ENCODE data around the gene LONP1. TPM values are rescaled to one million over a fixed set of nuclear protein-coding genes. Genes with fewer than 3 reads are reported as not detected.

Gene LONP1
- total RNA-seq, 2 donors from 2014 or later: 31.9 to 95.6 TPM

- 89 to 95% methylated on average over 4 to 37 of the region's 38 CpGs for WGBS, 2 donors
- Histone ChIP-seq H3K27me3 (no peaks in the 10 kb centered on the region), H3K4me1 (no peaks in the 10 kb centered on the region), H3K4me3 (no peak overlapping the region), H3K9me3 (no peaks in the 10 kb centered on the region), H3K36me3 (replicated peaks in 1 of 2; ENCODE audit: insufficient read depth in 1 of 2, low read depth in 2 of 2) (peaks cover 6 to 11% of the 10 kb centered on the region in 2 donors), H3K27ac (no peak overlapping the region)
- intact Hi-C loops (cut with DNase I): no loop called here
- ATAC-seq (no peak), DNase-seq (peak in 1 of 4 donors; percentile 12)
- no peak for TF ChIP-seq CTCF (IDR thresholded peaks at IDR 0.05)
- no peak for TF ChIP-seq POLR2A (IDR thresholded peaks at IDR 0.05)
Observed at GRCh38 chr19:5698635-5699422, 21.1 kb downstream of the LONP1 start.

GRCh38 chr19:5697890-5698634 lies 21.9 kb downstream of the LONP1 start:
- ATAC-seq: no peak
- Histone ChIP-seq H3K36me3 (replicated peaks in 1 of 2; ENCODE audit: insufficient read depth in 1 of 2, low read depth in 2 of 2) (peaks cover 6 to 15% of the 10 kb centered on the region in 2 donors), H3K4me3 (no peak overlapping the region), H3K9me3 (no peaks in the 10 kb centered on the region), H3K27ac (no peak overlapping the region), H3K4me1 (peaks cover 2% of the 10 kb centered on the region), H3K27me3 (no peaks in the 10 kb centered on the region)
- intact Hi-C loops (cut with DNase I): no loop called here
- peak in 1 of 4 donors; percentile 19 for DNase-seq
- WGBS, 2 donors: 84 to 92% methylated on average over 19 to 23 of the region's 30 CpGs
- no peak for TF ChIP-seq CTCF (IDR thresholded peaks at IDR 0.05)
- no peak for TF ChIP-seq POLR2A (IDR thresholded peaks at IDR 0.05)

- Histone ChIP-seq H3K27me3 (no peaks in the 10 kb centered on the region), H3K4me1 (peaks cover 10% of the 10 kb centered on the region), H3K4me3 (no peak overlapping the region), H3K36me3 (replicated peaks in 1 of 2; ENCODE audit: insufficient read depth in 1 of 2, low read depth in 2 of 2) (peaks cover 6 to 15% of the 10 kb centered on the region in 2 donors), H3K27ac (no peak overlapping the region), H3K9me3 (no peaks in the 10 kb centered on the region)
- ATAC-seq (no peak), DNase-seq (peak in 1 of 4 donors; percentile 16)
- 89 to 90% methylated on average over 19 to 25 of the region's 25 CpGs for WGBS, 2 donors
- intact Hi-C loops (cut with DNase I): no loop called here
- TF ChIP-seq POLR2A (IDR thresholded peaks at IDR 0.05) (no peak), CTCF (IDR thresholded peaks at IDR 0.05) (no peak)
Observed at GRCh38 chr19:5697022-5697889, 22.7 kb downstream of the LONP1 start.

GRCh38 chr19:5696196-5697021 lies 23.5 kb downstream of the LONP1 start:
- TF ChIP-seq CTCF (IDR thresholded peaks at IDR 0.05) (no peak), POLR2A (IDR thresholded peaks at IDR 0.05) (no peak)
- Histone ChIP-seq H3K36me3 (replicated peaks in 1 of 2; ENCODE audit: insufficient read depth in 1 of 2, low read depth in 2 of 2) (peaks cover 6 to 16% of the 10 kb centered on the region in 2 donors), H3K9me3 (no peaks in the 10 kb centered on the region), H3K27ac (no peak overlapping the region), H3K4me1 (peaks cover 18% of the 10 kb centered on the region), H3K27me3 (no peaks in the 10 kb centered on the region), H3K4me3 (no peak overlapping the region)
- ATAC-seq: no peak
- intact Hi-C loops (cut with DNase I): no loop called here
- peak in 1 of 4 donors; percentile 18 for DNase-seq
- 90% methylated on average over 39 of the region's 42 CpGs; no CpG with 5 or more reads in 1 of the 2 donors for WGBS, 2 donors
